ENCODE results near the gene CCNA1. TPM values are rescaled to one million over a fixed set of nuclear protein-coding genes. Genes with fewer than 3 reads are reported as not detected.

Gene CCNA1
- 2.7 and 4.5 TPM in 2 replicates for total RNA-seq (2014; rRNA removed; shearing (Covaris generic))

DNA sequence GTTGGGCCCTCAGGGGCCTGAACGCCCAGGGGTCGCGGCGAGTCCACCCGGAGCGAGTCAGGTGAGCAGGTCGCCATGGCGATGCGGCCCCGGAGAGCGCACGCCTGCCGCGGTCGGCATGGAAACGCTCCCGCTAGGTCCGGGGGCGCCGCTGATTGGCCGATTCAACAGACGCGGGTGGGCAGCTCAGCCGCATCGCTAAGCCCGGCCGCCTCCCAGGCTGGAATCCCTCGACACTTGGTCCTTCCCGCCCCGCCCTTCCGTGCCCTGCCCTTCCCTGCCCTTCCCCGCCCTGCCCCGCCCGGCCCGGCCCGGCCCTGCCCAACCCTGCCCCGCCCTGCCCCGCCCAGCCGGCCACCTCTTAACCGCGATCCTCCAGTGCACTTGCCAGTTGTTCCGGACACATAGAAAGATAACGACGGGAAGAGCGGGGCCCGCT is at the start of gene CCNA1:
Gene CCNA1 (plus strand): TSS at position 390 of the 439 bp plus-strand sequence. CDS start 562 bp downstream, outside the sequence.
- DNase-seq (ENCODE audit: low spot score): peak; percentile 33

GRCh38 chr13:36385489-36385888 is 46.8 kb upstream of the CCNA1 start:
- no peak for DNase-seq (ENCODE audit: low spot score)

DNA sequence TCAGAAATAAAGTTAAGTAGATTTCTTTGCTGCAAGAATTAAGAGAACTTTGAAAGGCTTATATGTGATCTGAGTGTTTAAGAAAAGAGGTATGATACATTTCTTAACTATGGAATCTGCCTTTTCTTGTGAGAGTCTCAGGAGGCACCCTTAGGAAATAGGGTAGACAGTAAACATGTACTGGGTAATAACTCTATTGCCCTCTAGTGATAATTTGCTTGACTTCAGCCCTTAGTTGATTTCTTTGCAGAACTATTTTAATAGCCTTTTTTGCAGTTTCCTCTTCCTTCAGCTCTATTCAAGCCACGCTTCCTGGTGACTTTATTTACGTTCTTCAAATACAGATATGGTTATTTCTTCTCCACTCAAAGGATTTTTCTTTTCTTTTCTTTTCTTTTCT is 37.0 kb upstream of the CCNA1 start:
- DNase-seq (ENCODE audit: low spot score): peak; percentile 7

GRCh38 chr13:36405151-36405550 is 27.1 kb upstream of the CCNA1 start:
- no peak for DNase-seq (ENCODE audit: low spot score)

- no peak for DNase-seq (ENCODE audit: low spot score)
Measured at GRCh38 chr13:36412736-36413135, 19.6 kb upstream of the CCNA1 start.

DNA sequence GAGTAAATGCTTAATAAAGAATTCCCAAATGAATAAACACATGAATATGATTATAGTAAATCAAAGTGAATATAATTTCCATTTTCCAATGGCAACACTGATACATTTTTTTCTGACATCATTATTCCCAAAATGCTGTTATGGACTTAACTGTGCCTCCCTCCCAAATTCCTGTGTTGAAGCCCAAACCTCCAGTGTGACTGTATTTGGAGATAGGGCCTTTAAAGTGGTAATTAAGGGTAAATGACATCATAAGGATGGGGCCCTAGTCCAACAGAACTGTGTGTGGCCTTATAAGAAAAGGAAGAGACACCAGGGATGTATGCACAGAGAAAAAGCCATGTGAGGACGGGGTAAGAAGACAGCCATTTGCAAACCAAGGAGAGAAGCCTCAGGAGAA is 19.1 kb upstream of the CCNA1 start:
- DNase-seq (ENCODE audit: low spot score): no peak

DNA sequence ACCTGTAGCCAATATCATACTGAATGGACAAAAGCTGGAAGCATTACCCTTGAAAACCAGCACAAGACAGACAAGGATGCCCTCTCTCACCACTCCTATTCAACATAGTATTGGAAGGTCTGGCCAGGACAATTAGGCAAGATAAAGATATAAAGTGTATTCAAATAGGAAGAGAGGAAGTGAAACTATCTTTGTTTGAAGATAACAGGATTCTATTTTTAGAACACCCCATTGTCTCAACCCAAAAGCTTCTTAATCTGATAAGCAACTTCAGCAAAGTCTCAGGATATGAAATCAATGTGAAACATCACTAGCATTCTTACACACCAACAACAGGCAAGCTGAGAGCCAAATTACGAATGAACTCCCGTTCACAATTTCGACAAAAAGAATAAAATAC is 17.8 kb upstream of the CCNA1 start:
- no peak for DNase-seq (ENCODE audit: low spot score)

DNA sequence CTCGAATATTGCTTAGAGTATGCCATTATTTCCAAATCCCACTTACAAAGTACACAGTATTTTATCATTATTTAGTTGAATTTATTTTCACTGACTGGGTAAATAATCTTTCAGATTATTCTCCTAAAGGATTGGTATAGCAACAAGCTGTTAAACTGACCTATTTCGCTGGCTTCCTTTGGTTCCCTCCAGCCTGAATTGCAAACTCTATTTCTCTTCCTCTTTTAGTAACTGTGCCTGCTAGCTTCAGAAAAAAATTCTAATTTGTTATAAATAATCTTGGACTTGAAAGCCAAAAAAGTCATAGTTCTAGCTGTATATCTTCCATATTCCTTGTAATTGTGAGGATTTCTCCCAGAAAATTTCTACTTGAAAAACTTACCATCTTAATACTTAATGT is 15.0 kb upstream of the CCNA1 start:
- no peak for DNase-seq (ENCODE audit: low spot score)

GRCh38 chr13:36418022-36418805 is 14.1 kb upstream of the CCNA1 start:
- peak; percentile 23 for DNase-seq (ENCODE audit: low spot score)

GRCh38 chr13:36420437-36420891 is 11.8 kb upstream of the CCNA1 start:
- DNase-seq (ENCODE audit: low spot score): peak; percentile 58

DNA sequence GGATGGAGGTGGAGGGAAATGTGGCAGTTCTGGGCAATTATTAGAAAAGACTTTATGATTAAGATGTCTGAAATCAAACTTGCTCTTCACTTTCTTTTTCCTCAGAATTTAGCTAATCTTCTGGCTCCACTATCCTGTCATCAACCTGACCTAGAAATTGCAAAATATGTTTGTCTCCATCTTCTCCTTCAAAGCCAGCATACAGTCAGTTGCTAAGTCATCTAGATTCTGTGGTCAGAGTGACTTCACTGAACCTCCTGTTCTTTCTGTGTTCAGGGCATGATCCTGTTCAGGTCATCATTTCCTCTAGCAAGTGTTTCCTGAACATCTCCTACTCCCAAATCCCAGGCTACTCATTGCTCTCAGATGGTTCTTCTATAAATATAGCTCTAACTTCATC is 10.8 kb upstream of the CCNA1 start:
- DNase-seq (ENCODE audit: low spot score): peak; percentile 27

DNA sequence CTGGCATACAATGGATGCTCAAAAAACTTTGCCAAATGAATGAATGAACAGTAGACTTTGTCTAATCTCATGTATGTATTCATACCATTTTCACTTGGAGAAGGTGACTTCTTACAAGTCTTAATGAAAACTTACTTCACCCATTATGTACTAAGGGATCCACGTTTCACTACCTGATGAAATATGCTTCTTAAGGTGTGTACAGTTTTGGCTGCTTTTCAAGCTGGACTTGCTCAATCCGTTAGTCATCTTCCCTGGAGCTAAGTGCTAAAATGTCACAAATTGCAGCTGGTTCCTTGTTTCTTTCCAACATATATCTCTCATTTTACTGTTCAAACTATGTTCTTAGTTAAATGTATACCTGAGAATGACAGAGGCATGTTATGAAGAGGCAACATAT is 4.2 kb upstream of the CCNA1 start:
- peak; percentile 10 for DNase-seq (ENCODE audit: low spot score)

- no peak for DNase-seq (ENCODE audit: low spot score)
Measured at GRCh38 chr13:36430247-36431203, 1.8 kb upstream of the CCNA1 start.

DNA sequence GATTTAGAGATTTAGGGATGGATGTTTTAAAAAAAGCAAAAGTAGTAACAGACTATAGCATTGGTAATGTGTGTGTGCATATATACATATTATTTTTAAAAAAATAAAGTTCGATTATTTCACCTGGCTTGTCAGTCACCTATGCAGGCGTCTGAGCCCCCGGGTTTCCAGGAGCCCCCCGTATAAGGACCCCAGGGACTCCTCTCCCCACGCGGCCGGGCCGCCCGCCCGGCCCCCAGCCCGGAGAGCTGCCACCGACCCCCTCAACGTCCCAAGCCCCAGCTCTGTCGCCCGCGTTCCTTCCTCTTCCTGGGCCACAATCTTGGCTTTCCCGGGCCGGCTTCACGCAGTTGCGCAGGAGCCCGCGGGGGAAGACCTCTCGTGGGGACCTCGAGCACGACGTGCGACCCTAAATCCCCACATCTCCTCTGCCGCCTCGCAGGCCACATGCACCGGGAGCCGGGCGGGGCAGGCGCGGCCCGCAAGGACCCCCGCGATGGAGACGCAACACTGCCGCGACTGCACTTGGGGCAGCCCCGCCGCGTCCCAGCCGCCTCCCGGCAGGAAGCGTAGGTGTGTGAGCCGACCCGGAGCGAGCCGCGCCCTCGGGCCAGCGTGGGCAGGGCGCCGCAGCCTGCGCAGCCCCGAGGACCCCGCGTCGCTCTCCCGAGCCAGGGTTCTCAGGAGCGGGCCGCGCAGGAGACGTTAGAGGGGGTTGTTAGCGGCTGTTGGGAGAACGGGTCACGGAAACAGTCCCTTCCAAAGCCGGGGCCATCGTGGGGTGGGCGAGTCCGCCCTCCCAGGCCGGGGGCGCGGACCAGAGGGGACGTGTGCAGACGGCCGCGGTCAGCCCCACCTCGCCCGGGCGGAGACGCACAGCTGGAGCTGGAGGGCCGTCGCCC is 840 bp upstream of the CCNA1 start:
- no peak for DNase-seq (ENCODE audit: low spot score)

DNA sequence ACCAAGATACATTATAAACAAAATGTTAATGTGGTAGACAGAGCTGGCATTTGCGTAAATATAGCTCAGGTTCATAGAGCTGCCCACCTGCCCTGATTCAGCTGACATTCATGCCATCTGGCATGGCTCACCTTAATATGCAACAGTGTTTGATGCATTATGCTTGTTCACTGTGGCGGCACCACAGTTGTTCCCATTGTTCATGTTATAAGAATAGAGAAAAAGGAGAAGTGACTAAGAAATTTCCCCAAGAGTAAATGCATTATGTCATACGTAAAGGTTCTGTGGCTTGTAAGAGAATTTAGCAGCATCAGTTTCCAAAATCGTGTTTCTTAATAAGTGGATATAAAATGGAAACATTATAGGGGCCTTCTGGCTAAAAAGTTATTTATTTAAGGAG is 4.5 kb downstream of the CCNA1 start:
- DNase-seq (ENCODE audit: low spot score): no peak

- no peak for DNase-seq (ENCODE audit: low spot score)
Measured at GRCh38 chr13:36438594-36439483, 6.5 kb downstream of the CCNA1 start.

GRCh38 chr13:36445278-36445677 is 13.0 kb downstream of the CCNA1 start:
- no peak for DNase-seq (ENCODE audit: low spot score)

DNA sequence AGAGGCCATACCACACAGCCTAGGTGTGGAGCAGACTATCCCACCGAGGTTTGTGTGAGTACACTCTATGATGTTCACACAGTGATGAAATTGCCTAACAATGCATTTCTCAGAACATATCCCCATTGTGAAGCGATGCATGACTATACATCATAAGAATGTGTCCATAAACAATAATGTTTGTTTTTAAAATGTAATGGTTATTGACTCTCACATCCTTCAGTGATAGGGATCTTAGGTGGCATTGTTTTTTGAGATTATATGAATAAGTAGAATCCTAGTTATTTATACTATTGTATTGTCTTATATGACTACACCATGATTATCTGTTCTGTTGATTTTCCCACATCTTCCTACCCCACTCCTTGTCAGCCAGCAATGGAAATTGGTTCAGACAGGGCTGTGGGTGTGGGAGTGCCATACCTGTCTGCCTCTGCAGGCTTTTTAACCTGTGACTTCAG is 13.6 kb downstream of the CCNA1 start:
- DNase-seq (ENCODE audit: low spot score): no peak

DNA sequence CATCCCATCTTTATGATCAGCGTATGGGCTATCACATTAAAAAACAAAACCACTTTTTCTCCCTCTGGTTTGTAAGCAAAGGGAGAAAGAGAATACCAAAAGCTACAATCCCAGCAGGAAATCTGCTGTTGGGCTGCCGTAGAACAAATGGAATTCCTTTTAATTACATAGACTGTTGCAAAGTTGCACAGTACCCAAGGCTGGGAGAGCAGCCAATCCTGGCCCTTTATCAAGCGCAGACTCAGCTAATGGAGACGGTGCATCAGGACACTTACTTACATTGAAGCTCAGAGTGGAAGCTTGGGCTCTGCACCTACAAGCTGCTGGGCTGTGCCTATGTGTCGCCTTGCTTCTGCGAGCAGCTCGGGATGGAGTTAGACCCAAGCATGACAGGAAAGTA is 15.2 kb downstream of the CCNA1 start:
- DNase-seq (ENCODE audit: low spot score): no peak

DNA sequence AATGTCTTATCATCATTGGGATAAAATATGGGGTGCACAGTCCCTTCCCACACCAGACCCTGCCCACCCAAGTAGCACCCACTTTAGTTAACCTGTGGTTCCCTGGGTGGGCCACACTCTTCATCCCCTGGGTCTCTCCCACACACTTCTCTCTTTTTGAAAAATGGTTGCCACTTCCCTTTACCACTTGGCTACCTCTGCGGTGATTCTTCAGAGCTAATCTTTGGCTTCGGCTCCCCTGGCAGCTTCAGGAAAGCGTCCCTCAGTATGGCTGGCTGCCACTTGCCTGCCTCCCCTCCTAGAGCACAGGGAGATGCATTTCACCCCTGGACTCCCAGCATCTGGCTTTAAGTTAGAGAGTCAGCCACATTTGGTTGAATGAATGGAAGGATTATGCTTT is 18.2 kb downstream of the CCNA1 start:
- DNase-seq (ENCODE audit: low spot score): no peak

Data from H4 (cell line).